Measurements from ENCODE around the gene HLF. TPM values are rescaled to one million over a fixed set of nuclear protein-coding genes. Genes with fewer than 3 reads are reported as not detected.

The HLF gene
- total RNA-seq, 6 donors from 2014 or later: 19.9 to 45.1 (median 26.1) TPM

DNA sequence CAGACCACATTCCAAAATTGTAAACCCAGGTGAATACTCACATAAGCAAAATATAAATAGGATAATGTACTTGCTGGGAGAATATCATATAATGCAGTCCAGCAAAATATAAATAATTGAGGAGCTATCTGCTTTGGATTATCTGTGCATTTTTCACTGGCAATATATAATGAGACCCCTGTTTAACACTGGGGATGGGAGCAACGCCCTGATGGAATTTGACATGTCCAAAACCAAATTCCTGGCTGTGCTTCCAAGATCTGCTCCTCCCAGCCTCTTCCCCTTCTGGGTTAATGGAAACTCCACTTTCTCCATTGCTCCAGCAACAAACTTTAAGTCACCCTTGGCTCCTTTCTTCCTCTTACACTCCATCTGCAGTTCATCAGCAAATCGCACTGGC lies 35.5 kb upstream of the HLF start:
- ATAC-seq (ENCODE audit: low FRiP score in 2 of 2) (no peak), DNase-seq (no peak)
- Histone ChIP-seq H3K27ac (no peak overlapping the region), H3K27me3 (no peaks in the 10 kb centered on the region), H3K9me3 (no peaks in the 10 kb centered on the region), H3K36me3 (no peaks in the 10 kb centered on the region), H3K4me1 (no peaks in the 10 kb centered on the region), H3K4me3 (no peak overlapping the region)
- WGBS, 2 donors: 63 to 75% methylated on average over 2 of the region's 2 CpGs
- TF ChIP-seq POLR2A (IDR thresholded peaks at IDR 0.05): no peak
- no peak for TF ChIP-seq CTCF (IDR thresholded peaks at IDR 0.05)
- TF ChIP-seq EP300 (IDR thresholded peaks at IDR 0.05): no peak
- TF ChIP-seq POLR2AphosphoS5 (IDR thresholded peaks at IDR 0.05): no peak

- WGBS, 2 donors: 88 to 94% methylated on average over 1 of the region's 1 CpG
- no peaks in the 10 kb centered on the region for H3K9me3 ChIP-seq
- DNase-seq: no peak
- no peak for ATAC-seq (ENCODE audit: low FRiP score in 2 of 2)
- no peak overlapping the region for H3K4me3 ChIP-seq
- H3K27me3 ChIP-seq: no peaks in the 10 kb centered on the region
- no peak overlapping the region for H3K27ac ChIP-seq
- H3K36me3 ChIP-seq: no peaks in the 10 kb centered on the region
- H3K4me1 ChIP-seq: no peaks in the 10 kb centered on the region
- TF ChIP-seq POLR2AphosphoS5 (IDR thresholded peaks at IDR 0.05) (no peak), CTCF (IDR thresholded peaks at IDR 0.05) (no peak), EP300 (IDR thresholded peaks at IDR 0.05) (no peak)
Measured at GRCh38 chr17:55230716-55231115, 34.0 kb upstream of the HLF start.

- Histone ChIP-seq H3K27ac (no peak overlapping the region), H3K9me3 (no peaks in the 10 kb centered on the region), H3K27me3 (no peaks in the 10 kb centered on the region), H3K4me3 (no peak overlapping the region), H3K36me3 (no peaks in the 10 kb centered on the region), H3K4me1 (peaks cover 11 to 22% (median 11%) of the 10 kb centered on the region in 4 donors)
- WGBS, 2 donors: 89 to 91% methylated on average over 3 of the region's 3 CpGs
- DNase-seq (no peak), ATAC-seq (ENCODE audit: low FRiP score in 2 of 2) (no peak)
- TF ChIP-seq POLR2A (IDR thresholded peaks at IDR 0.05): no peak
- TF ChIP-seq EP300 (IDR thresholded peaks at IDR 0.05): no peak
- TF ChIP-seq CTCF (IDR thresholded peaks at IDR 0.05): no peak
- no peak for TF ChIP-seq POLR2AphosphoS5 (IDR thresholded peaks at IDR 0.05)
Measured at GRCh38 chr17:55233840-55234239, 30.9 kb upstream of the HLF start.

DNA sequence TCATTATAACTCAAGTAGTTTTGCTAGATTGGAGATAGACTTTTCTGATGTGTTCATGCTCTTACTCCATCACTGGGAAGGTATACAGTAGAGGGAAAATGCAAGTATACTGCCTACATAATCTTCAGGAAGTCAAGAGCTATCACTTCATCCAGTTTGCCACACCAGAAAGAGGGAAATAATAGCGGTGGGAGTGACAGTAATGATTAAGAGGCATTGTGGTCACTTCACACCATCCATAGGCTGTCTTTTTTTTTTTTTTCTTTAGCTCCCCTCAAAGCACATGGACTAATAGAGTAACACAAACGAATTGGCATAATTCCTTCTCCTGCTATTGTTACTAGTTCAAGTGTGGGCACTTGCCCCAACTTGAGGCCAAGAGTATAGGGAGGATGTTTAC lies 28.4 kb upstream of the HLF start:
- Histone ChIP-seq H3K27me3 (no peaks in the 10 kb centered on the region), H3K36me3 (no peaks in the 10 kb centered on the region), H3K4me1 (peaks cover 14 to 27% (median 16%) of the 10 kb centered on the region in 4 donors), H3K4me3 (no peak overlapping the region), H3K27ac (no peak overlapping the region), H3K9me3 (no peaks in the 10 kb centered on the region)
- peak in 1 of 2 donors; percentile 34 for DNase-seq
- 27 to 35% methylated on average over 2 of the region's 2 CpGs for WGBS, 2 donors
- TF ChIP-seq POLR2A (IDR thresholded peaks at IDR 0.05) (no peak), EP300 (IDR thresholded peaks at IDR 0.05) (no peak), POLR2AphosphoS5 (IDR thresholded peaks at IDR 0.05) (no peak), CTCF (IDR thresholded peaks at IDR 0.05) (no peak)
- no peak for ATAC-seq (ENCODE audit: low FRiP score in 2 of 2)

DNA sequence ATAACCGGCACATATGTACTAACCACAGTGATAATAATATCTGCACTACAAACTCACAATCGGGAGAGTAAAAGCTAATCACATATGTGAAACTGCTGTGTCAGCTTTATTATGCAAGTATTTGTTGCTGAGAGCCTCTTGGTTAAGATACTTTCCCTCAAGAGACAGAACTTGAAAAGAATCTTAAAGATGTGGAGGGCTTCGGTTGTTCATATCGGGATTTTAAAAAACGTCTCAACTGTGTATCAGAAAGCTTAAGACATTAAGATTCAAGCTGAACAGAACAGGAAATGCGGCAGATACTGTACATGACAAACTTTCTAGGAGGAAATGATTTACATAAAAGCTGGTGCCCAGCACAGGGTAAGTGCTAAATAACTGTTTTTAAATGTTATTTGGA lies 27.5 kb upstream of the HLF start:
- H3K9me3 ChIP-seq: no peaks in the 10 kb centered on the region
- H3K36me3 ChIP-seq: no peaks in the 10 kb centered on the region
- H3K27ac ChIP-seq: peak overlapping the region in 1 of 4 donors; percentile 44
- H3K4me3 ChIP-seq: peak overlapping the region in 1 of 4 donors; percentile 1
- DNase-seq: no peak
- TF ChIP-seq EP300 (IDR thresholded peaks at IDR 0.05) (no peak), CTCF (IDR thresholded peaks at IDR 0.05) (no peak), POLR2AphosphoS5 (IDR thresholded peaks at IDR 0.05) (no peak), POLR2A (IDR thresholded peaks at IDR 0.05) (no peak)
- WGBS, 2 donors: 35 to 37% methylated on average over 6 of the region's 6 CpGs
- H3K4me1 ChIP-seq: peaks cover 14 to 27% (median 16%) of the 10 kb centered on the region in 4 donors
- no peak for ATAC-seq (ENCODE audit: low FRiP score in 2 of 2)
- H3K27me3 ChIP-seq: no peaks in the 10 kb centered on the region

Measured in upper lobe of left lung (tissue), 6 donors.